Measurements from ENCODE around the gene PRPF39.

PRPF39 gene

GRCh38 chr14:45083617-45083975, 320 bp upstream of the PRPF39 start:
- no peak for DNase-seq

- DNase-seq = no peak
Measured at GRCh38 chr14:45084946-45085346, 1.0 kb downstream of the PRPF39 start.

GRCh38 chr14:45089813-45090212, 5.9 kb downstream of the PRPF39 start:
- DNase-seq = no peak

GRCh38 chr14:45091710-45092109, 7.8 kb downstream of the PRPF39 start:
- DNase-seq = no peak

GRCh38 chr14:45094275-45094674, 10.4 kb downstream of the PRPF39 start:
- no peak for DNase-seq

GRCh38 chr14:45095143-45095542, 11.2 kb downstream of the PRPF39 start:
- DNase-seq = no peak

GRCh38 chr14:45096218-45096617, 12.3 kb downstream of the PRPF39 start:
- no peak for DNase-seq

GRCh38 chr14:45103806-45104205, 19.9 kb downstream of the PRPF39 start:
- no peak for DNase-seq

GRCh38 chr14:45104561-45104960, 20.6 kb downstream of the PRPF39 start:
- no peak for DNase-seq

- DNase-seq = no peak
Measured at GRCh38 chr14:45112896-45113781, 29.2 kb downstream of the PRPF39 start.

- no peak for DNase-seq
Measured at GRCh38 chr14:45114327-45114726, 30.4 kb downstream of the PRPF39 start.

GRCh38 chr14:45118594-45118993, 34.7 kb downstream of the PRPF39 start:
- DNase-seq = no peak

- DNase-seq = no peak
Measured at GRCh38 chr14:45120096-45120495, 36.2 kb downstream of the PRPF39 start.

- DNase-seq = no peak
Measured at GRCh38 chr14:45123271-45123670, 39.4 kb downstream of the PRPF39 start.

- no peak for DNase-seq
Measured at GRCh38 chr14:45125754-45126153, 41.8 kb downstream of the PRPF39 start.

- DNase-seq = no peak
Measured at GRCh38 chr14:45128963-45129629, 45.2 kb downstream of the PRPF39 start.

- no peak for DNase-seq
Measured at GRCh38 chr14:45133683-45134050, 49.8 kb downstream of the PRPF39 start.

GRCh38 chr14:45134051-45134958, 50.4 kb downstream of the PRPF39 start, which contains the start of gene FKBP3:
Gene FKBP3 (minus strand): TSS chr14:45134481. CDS start chr14:45134456, 25 bp downstream.
- peak; percentile 98 for DNase-seq

GRCh38 chr14:45135156-45135555, 51.2 kb downstream of the PRPF39 start:
- DNase-seq = peak; percentile 45

GRCh38 chr14:45135659-45136395, 51.9 kb downstream of the PRPF39 start, which contains the start of gene FANCM:
Gene FANCM (plus strand): TSS chr14:45135930. CDS start chr14:45136032, 102 bp downstream.
- peak; percentile 98 for DNase-seq

- DNase-seq = no peak
Measured at GRCh38 chr14:45136399-45136798, 52.5 kb downstream of the PRPF39 start.

GRCh38 chr14:45140661-45141187, 56.8 kb downstream of the PRPF39 start:
- no peak for DNase-seq
